Left cardiac atrium (tissue), 4 donors: ENCODE measurements around the gene TRIM66. TPM values are rescaled to one million over a fixed set of nuclear protein-coding genes. Genes with fewer than 3 reads are reported as not detected.
A peak's percentile ranks its signal among the peaks of the same experiment; 100 is the strongest.

Experiments used
- ATAC-seq, 2 donors: fragments of 200-7000 bp; cut with Tn5 transposase; one replicate each; pipeline ENCODE4 v1.9.1; 2020; ENCODE audit warnings: mild to moderate bottlenecking in 2 of 2, moderate library complexity in 2 of 2
- DNase-seq: peaks from one replicate; pipeline ENCODE4 v3.0.0-alpha.2; 2020
- intact Hi-C, 2 donors: fragments of 100-400 bp; cut with DNase I; formaldehyde crosslinking; loops; one replicate each; pipeline versions ENCODE4 v1.14.1 to v1.15.1; 2022 to 2023
- total RNA-seq, 2 donors: library from RNA; stranded (reverse); fragmentation: NEBNext Ultra II Directional; extraction: Animal tissue kit (Norgen Biotek cat#: 25700); gene quantifications; one replicate each; pipeline ENCODE4 v1.2.1, GENCODE V29; 2021
- donor health status: DM: no; HTN: yes; CAD: no.
- donor health status: DM: no; HTN: yes; CAD: no; lungs with severe emphysema.
- donor health status: DM: yes; HTN: yes; CAD: no.
- donor health status: Dilated cardiomyopathy.

The TRIM66 gene
- total RNA-seq, 2 donors from 2014 or later, result 2.3 to 3.2 TPM

DNA sequence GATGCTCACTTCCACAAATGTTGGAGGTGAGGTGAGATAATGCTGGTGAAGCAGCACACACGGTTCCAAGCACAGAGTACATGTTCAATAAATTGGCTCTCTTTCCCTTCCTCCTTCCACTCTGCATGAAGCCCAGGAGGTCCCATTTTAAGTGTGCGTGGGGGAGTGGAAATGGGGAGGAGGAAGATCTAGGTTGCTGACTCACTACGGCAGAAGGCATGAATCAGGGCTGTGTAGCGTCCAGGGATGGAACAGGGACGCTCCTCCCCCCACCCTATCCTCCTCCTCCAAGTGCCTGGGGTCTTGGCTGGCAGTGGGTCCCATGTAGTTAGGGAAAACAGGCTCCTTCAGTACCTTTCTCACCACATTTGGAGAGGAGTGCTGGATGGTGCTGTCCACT lies 44.2 kb downstream of the TRIM66 start:
- intact Hi-C loops, result no loop called here
- ATAC-seq, result no peak
- no peak for DNase-seq

DNA sequence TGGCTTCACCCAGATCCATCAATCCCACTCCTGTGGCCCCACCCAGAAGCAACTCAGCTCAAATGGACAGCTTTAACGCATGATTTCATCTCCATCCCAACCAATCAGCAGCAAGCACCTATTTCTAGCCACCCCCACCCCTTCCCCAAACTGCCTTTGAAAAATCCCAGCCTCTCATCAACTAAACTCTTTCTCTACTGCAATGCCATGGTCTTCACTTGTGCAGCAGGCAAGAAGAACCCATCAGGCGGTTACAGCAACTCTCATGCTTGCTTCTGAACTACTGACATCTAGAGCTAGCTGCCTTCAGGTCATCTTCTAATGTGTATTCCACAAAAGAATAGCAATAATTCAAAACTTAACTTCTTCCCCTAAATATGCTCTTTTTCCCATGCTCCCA lies 46.3 kb downstream of the TRIM66 start:
- intact Hi-C loops, result no loop called here
- ATAC-seq (no peak), DNase-seq (no peak)

DNA sequence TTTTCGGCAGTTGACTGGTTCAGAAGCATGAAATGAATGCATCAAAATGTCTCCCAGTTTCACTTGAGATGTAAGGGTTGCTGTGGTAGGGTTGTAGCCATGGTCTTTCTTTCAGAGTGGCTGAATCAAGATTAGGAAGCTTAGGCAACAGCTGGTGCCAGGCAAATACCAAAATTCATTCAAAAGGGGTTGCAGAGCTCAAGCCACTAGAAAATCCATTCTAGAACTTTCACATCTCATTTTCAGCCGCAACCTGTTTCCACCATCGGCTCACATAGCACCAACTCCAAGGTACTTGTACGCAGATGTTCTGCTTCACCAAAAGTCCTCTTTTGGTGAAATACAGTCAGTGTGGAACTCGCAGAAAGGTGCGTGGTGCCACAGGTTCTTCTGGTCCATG lies 48.0 kb downstream of the TRIM66 start:
- ATAC-seq, result no peak
- intact Hi-C loops, result no loop called here

DNA sequence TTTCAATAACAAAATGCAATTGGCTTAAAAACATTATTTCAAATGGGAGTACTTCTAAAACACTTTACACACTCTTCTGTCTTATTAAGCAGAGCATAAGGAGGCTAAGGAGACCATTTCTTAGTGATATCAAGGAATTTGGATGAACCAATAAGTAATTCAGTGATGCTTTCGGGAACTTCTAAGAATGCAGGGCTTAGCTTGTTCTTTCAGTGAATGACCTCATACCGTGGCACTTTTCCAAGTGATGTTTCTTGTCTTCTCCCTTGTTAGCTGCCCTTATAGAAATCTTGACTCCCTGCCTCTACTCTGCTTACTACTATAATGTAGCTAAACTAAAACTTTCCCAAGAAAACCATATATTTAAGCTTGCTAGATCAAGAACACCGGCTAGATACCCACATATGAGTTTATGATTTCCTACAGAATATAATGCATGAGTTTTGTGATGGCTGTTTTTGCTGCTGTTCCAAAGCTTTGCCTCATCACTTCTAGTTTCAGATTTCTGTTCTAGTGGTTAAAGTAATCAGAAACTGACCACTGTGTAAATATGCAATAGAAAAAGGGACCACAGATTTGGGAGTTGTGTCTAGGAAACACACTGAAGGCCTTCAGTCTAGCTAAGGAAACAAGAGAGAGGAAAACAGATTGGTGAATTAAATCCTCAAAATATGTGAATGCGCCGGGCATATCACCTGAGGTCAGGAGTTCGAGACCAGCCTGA lies 50.9 kb downstream of the TRIM66 start:
- peak in 1 of 2 donors; percentile 18 for ATAC-seq
- intact Hi-C loops, result no loop called here
- DNase-seq, result no peak

More for the DNA sequence above, 48.0 kb downstream of the TRIM66 start:
- no peak for DNase-seq

DNA sequence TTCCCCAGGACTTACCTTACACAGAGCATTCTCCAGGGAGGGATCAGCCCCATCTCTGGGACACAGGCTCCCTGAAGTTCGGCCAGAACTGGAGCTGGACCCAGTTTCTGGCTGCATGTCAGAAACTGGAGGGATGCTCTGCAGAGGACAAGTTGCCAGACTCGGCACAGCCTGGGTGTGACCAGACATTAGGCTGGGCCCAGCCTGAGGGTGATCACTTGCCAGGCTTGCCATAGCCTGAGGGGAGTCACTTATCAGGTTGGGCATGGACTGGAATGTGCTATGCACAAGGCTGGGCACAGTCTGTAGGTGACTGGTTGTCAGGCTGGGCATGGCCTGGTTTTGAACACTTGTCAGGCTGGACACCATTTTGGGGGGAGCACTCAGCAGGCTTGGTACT lies 57.8 kb downstream of the TRIM66 start:
- DNase-seq (no peak), ATAC-seq (peak; percentile 50 to 88)
- intact Hi-C loops, result no loop called here

DNA sequence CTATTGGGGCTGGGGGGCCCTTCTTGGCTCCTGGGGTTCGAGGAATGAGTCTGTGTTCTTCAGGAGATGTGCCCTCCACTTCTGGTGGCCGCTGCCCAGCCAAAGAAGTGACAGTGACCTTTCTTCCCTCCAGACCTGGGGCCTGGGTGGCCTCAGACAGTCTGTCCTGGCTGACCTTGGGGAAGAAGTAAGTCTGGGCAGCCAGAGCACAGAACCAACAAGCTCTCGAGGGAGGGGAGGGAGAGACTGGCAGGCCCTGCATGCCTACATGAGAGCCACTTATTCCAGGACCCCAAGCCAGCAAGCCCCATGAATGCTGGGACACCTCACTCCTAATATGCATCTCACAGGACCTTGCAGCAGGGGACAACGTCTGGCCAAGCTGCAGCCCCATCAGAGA lies 61.3 kb downstream of the TRIM66 start:
- ATAC-seq (no peak), DNase-seq (no peak)
- intact Hi-C loops, result no loop called here

DNA sequence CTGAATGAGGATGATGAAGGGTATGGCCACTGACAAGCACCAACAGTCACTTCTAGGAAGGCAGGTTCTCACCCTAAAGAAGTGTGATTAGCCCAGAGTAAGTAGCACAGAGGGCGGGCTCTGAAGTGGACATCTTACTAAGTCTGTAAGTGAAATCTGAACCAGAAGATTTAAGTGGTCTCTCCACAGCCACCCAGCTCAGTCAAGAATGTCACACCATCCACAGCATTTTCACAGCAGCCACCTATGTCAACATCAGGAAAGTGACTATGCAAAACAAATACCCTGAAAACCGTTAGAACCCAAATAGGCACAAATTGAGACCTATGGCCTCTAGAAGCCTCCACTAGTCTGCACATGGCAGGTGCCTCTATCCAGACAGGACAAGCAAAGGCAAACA lies 65.4 kb downstream of the TRIM66 start:
- ATAC-seq, result no peak
- intact Hi-C loops, result no loop called here
- DNase-seq, result no peak

DNA sequence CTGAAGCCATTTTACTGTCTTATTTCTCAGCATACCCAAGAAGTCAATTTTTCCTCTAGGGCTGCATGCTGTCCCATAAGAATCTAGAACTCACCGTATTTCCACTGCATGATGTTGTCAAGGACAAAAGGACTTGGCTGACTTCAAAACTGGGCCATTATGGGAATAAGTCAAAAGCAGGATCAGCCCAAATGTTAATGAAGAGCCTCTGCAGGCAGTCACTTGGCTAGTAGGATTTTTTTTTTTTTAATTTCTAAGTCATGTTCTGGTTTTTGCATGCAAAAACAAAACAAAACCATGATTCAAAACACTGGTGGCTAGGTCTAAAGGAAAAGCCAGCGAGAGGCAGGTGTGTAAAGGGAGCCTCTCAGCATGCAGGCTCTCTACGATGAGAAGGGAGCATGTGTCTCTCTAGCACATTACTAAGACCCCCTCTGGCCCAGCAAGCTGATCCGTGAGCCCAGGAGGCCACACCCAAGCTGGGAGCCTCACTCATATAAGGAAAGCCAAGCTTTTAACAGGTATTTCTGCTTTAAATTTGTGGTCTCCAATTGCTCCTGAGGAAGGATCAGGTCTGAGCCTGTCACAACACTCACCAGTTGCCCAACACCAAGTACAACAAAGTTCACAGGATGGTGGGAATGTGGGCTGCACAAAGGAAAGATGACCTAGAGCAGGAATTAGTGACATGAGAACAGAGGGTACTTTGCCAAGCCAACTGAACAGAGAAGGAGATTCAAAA lies 67.0 kb downstream of the TRIM66 start:
- no peak for DNase-seq
- intact Hi-C loops, result no loop called here
- ATAC-seq, result no peak

DNA sequence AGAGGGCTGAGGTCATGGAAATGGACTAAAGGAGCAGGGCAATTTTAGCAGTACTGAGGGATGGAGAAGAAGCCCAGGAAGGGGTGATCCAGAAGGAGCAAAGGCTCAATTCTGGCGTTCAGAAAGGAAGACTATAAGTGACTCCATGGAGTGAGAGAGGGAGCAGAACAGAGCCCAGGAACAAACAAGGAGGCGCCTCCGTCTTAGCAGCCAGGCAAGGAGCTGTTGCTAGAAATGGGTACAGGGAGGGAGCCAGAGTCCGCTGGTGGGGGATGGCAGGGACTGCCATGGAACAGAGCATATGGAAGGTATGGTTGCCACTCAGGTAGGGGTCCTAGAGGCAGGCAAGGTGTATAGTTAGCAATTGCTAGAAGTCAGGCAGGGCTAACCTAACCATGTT lies 68.0 kb downstream of the TRIM66 start:
- DNase-seq (no peak), ATAC-seq (no peak)
- intact Hi-C loops, result no loop called here

DNA sequence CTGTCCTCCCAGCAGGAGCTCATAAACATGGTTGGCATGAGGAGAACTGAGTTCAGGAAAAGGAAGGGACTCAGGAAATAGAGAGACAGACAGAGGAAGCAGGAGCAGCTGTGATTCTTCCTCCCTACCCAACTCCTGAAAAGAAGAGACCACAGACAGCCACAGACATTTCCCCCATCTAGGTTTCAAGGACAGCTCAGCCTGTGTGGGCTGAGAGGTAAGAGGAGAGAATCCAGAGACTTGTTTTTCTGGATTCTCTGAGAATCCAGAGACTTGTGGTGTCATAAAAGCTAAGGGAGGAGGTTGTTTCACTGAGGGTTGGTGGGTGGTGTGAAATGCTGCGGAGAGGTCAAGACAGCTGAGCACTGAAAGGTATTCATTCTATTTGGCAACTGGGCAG lies 69.4 kb downstream of the TRIM66 start:
- ATAC-seq (no peak), DNase-seq (no peak)
- intact Hi-C loops, result no loop called here

DNA sequence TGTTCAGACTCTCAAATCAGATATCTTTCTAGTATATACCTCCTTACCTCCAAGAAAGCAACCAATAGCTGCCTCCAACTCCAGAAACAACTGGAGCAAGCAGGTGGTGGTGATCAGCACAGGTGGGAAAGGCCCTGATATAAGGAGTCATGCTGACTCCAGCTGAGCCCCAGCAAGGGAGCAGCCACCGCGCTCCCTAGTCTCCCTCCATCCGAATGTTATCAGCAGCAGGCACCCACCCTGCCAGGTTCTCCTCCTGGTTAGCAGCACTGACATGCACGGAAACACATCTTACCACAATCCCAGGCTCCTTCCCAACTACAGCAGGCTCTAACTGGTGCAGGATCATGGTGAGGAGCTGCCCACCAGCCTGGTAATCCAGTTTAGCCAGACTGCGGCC lies 69.9 kb downstream of the TRIM66 start:
- DNase-seq (no peak), ATAC-seq (no peak)
- intact Hi-C loops, result no loop called here

DNA sequence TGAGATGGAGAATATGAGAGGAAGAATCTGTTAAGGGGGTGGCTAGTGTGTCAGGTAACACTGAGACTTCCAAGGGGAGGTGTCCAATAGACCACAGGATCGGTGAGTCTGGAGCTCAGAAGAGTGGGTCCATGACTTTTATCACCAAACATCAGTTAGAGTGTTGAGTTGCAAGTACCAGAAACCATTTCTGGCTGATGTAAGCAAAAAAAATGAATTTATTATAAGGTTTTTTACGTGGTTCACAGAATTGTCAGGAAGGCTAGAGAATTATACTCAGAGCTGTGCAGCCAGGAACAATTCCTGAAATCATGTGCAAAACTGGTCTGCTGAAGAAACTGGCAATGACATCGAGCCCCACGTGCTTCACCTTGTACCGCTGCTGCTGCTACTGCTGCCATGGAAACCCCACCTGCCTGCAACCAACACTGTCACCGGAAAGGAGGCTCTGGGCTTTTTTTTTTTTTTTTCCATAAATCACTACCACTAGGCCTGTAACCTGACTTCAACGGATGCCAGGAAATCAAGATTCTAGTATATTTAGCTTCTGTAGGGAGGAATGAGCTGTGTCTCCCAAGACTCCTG lies 71.8 kb downstream of the TRIM66 start:
- intact Hi-C loops, result no loop called here
- DNase-seq (no peak), ATAC-seq (no peak)

DNA sequence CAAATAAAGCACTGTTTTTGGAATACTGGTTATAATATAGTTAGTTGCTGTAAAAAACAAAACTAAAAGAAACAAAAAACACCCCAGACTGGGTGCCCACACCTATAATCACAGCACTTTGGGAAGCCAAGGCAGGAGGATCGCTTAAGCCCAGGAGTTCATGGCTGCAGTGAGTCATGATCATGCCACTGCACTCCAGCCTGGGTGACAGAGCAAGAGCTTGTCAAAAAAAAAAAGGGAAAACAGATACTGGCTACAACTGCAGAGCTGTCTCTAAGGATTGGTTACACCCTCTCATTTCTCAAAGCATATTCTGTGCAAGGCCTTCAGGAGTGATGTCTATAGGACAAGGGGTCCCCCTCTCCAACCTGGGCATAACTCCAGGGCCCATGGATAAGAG lies 73.8 kb downstream of the TRIM66 start:
- no peak for DNase-seq
- intact Hi-C loops, result no loop called here
- no peak for ATAC-seq

DNA sequence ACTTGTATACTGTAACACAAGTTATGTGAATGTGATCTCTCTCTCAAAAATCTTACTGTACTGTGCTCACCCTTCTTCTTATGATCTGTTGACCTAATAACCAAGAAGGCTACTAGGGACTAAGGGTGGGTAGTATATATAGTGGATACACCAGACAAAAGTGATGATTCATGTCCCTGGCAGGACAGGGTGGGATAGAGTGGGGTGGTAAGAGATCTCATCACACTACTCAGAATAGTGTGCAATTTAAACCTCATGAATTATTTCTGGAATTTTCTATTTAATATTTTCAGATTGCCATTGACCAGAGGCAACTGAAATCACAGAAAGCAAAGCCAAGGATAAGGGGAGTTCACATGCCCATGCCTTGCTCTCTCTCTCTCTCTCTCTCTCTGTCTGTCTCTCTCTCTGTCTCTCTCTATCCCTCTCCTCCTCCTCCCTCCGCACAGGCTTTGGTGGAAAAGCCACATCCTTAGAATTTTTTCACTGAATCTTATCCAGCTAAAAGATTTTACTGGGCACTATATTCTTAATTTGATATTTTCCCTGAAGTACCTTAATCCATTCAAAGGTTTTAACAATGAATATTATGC lies 76.4 kb downstream of the TRIM66 start:
- intact Hi-C loops, result no loop called here
- DNase-seq (no peak), ATAC-seq (no peak)

DNA sequence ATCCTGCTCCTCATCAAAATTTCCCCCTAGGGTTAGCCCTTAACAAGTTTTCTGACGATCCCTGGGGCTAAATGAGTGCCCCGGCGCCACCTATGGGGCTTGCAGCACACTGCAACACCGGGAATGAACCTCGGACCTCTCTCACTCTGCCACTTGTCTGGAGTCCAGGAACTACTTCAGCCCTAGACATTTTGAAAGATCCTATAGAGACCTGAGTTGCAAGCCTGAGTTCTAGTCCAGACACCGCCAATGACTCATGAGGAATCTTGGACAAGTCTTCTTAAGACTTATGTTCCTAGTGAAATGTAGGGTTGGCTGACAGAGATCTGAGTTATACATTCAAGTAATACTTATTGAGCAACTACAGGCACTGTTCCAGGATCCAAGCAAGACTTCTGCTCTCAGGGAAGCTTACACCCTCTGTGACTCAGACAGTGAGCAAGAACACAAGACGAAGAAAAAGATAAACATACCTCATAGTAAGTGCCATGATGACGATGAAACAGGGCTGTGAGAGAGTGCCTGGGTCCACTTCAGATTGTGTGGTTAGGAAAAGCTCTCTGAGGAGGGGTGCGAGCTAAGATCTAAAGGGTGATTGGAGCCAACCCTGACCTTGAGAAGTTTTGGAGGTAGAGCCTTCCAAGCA lies 78.3 kb downstream of the TRIM66 start:
- ATAC-seq, result peak; percentile 63 to 94
- intact Hi-C loops, result no loop called here
- peak; percentile 55 for DNase-seq

DNA sequence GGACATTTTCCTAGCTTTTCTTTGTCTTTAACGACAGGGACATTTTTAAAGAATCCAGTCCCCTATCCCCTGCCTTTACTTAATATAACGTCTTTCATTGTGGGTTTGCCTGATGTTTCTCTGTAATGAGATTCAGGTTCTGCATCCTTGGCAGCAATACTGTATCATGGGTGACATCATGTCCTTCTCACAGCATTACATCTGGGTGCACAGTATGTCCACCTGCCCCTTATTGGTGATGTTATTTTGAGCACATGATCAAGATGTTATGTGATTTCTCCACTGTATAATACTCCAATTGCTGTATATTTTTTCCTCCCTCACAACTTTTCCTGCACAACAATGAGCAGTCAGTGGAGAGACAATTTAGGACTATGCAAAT lies 78.8 kb downstream of the TRIM66 start:
- no peak for ATAC-seq
- DNase-seq, result no peak

DNA sequence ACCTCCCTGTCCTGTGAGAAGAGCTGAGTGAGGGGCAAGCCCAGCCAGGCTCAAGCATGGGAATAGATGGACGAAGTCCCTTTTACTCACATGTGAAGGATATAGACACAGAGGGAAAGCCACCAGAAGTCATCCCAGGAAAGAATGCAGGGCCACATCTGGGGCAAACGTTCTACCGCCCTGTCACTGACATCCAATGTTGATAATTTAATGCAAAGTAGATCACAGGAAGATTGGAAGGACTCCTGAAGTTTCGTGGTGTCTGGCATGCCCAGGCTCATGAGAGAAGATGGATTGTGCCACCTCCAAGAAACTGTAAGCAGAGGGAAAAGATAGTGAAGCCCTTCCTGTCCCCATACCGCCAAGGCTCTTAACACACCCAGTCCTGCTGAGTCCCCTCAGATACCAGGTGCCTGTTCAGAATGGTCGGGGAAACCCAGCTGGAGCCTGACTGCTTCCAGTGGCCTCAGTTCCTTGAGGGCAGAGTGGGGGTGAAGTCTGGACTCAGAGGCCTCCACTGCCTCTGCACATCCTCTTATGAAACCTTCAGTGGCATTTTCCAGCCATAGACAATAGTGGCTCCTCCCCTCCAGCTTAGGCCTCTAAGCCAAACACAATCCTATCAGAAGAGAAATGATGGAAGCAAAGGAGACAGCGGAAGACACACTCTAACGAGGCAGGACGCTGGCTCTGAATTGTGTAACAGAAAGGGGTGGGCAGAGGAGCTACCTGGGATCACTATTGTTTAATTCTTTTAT lies 80.9 kb downstream of the TRIM66 start:
- intact Hi-C loops, result no loop called here
- ATAC-seq, result no peak
- no peak for DNase-seq

More for the DNA sequence above, 78.8 kb downstream of the TRIM66 start:
- intact Hi-C loops, result no loop called here

DNA sequence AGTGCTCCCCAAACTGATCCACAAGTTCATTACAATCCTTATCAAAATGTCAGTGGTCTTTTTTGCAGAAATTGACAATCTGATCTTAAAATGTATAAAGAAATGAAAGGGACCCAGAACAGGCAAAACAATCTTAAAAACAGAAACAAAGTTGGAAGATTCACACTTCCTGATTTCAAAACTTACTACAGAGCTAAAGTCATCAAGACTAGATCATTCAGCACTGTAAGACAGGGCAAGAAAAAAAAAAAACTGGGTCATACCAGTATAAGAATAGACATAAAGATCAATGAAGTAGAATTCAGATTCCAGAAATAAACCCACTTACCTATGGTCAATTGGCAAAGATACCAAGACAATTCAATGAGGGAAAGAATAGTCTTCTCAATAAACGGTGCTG lies 84.0 kb downstream of the TRIM66 start:
- ATAC-seq, result no peak
- intact Hi-C loops, result no loop called here
- DNase-seq, result no peak

DNA sequence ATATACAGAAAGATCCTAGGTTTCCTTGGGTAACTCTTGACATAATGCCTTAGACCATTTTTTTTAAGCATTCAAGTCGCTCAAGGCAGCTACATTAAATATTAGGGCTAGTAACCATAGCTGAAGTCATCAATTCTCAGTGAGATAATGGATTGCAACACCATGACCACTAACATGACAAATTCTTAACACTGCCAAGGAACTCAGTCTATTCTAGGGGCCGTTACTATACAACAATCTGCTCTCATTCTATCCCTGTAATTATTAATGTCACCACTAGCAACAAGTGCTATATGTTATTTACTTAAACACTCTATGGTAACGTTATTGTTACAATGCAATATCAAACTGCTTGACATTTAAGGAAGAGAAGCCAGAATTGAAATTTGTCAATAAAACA lies 85.3 kb downstream of the TRIM66 start:
- no peak for DNase-seq
- peak in 1 of 2 donors; percentile 8 for ATAC-seq
- intact Hi-C loops, result no loop called here
